Cerebellar nuclear complex (tissue), 1 donor: ENCODE measurements around the gene TMEM47.

Source experiments
- DNase-seq, 2 experiments: peaks; one replicate each; lab custom pipeline; 2025; lab: John Stamatoyannopoulos, UW

The TMEM47 gene

GRCh38 chrX:34656842-34657725 is at the start of gene TMEM47:
Gene TMEM47, minus strand, starts transcription at chrX:34657285. Its CDS starts 256 bp downstream, at chrX:34657029.
- DNase-seq: no peak

DNA sequence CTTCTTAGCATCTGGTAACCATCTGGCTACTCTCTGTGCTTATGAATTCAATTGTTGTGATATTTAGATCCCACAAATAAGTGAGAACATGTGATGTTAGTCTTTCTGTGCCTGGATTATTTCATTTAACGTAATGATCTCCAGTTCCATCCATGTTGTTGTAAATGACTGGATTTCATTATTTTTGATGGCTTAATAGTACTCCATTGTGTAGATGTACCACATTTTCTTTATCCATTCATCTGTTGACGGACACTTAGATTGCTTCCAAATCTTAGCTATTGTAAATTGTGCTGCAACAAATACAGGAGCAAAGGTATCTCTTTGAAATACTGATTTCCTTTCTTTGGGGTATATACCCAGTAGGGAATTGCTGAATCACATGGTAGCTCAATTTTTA is 30.0 kb upstream of the TMEM47 start:
- no peak for DNase-seq

DNA sequence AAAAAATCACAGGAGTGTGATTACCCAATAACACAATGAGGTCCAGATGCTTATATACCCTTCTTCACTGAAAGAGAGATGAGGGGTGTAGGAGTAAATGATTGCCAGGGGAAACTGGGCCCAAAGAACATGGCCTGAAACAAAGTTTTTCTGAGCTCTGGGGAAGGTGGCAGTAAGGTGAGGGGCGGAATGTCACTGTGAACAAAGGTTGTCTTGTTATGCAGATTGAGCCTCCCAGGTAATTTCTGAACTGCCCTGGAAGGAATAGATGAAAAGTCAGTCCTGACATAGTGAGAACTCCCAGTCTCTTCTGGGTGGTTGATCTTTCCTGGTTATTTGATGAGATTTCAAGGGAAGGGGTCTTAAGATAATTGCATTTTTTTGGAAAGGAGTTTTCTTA is 2.5 kb upstream of the TMEM47 start:
- no peak for DNase-seq

- no peak for DNase-seq
These were observed 1.2 kb upstream of the TMEM47 start for GRCh38 chrX:34658326-34658725.

DNA sequence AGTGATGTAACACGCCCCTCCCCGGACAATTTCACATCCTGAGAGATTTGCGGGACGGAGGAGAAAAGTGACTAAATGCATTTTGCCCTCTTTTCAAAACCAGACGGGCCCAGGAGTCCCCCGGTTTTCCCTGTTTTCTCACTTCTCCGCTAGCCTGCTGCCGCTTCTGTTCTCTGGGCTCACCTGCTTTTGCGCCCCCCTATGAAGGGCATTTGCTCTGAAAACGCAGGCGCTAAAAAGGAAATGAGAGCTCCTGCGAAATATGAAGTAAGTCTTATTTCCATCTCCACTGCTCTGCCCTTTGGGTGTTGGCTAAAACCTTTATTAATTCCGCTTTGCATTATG is 613 bp upstream of the TMEM47 start:
- DNase-seq: no peak

GRCh38 chrX:34656467-34656841 is 631 bp downstream of the TMEM47 start:
- DNase-seq: no peak

- DNase-seq: no peak
These were observed 1.3 kb downstream of the TMEM47 start for GRCh38 chrX:34655501-34656455.

DNA sequence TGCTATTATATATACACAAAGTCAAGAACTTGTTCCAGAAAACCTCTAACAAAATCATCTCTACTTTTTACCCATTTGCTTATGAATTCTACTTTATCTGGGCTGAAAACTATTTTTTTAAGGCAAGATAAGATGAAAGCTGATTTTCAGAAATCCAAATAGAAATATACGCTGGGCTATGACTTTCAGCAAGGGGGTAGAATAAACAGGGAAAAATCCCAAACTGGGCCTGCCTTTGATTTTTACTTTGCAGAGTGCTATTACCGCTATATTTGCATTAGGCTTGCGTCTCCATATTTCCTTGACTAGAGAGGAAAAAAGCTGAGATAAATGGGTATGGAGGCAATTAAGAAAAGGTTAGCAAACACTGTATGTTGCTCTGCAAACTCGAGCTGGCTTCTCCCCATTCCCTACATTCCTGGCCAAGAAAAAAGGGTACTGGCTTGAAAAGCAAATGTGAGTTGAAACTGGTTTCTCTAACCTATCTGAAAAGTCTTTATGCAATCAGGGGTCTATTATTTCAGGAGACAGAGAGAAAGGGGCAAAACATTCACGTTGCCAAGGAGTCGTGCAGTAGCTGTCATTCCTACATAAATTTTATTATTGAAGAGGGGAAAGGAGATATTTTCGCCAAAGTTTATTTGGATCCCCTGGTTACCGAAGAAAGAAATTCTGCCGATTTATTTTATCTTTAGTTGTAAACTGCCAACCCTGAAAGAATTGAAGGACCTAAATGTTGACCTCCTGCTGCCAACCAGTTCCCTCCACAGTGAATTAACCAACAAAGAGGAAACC is 2.2 kb downstream of the TMEM47 start:
- DNase-seq: no peak

DNA sequence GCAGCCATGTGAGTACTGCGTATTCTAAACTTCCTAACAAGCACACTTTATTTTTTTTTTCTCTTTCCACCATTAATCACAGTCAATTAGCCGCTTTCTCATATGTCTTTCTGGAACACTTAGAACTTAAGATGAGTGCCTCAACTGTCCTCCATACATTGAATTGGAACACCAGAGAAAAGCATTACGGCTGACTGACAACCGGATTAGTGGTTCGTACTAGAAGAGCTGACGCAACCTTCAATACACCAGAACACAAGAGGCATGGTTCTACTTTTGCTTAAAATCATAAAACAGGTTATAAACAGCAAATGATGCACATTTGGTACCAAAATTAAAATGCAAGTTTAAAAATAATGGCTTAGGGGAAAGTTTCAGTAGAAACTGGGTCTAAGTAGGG is 3.3 kb downstream of the TMEM47 start:
- no peak for DNase-seq

DNA sequence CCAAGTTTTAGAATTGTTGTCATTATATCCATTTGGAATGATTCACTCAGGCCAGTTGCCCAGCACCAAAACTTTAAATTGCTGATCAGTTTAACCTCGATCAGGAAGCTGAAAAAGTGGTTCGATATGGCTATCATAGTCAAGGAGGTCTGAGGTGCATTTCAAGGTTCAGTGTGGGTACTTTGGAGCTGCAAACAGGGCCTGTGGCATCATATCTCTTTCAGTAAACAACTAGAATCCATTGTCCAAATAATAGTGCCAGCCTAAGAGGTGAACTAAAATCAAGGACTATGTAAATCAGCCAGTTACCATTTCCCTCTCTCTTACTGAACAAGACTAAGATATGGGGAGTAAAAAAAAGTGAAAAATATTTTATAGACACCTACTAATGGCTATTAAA is 14.2 kb downstream of the TMEM47 start:
- no peak for DNase-seq

GRCh38 chrX:34638116-34638515 is 19.0 kb downstream of the TMEM47 start:
- DNase-seq: no peak

DNA sequence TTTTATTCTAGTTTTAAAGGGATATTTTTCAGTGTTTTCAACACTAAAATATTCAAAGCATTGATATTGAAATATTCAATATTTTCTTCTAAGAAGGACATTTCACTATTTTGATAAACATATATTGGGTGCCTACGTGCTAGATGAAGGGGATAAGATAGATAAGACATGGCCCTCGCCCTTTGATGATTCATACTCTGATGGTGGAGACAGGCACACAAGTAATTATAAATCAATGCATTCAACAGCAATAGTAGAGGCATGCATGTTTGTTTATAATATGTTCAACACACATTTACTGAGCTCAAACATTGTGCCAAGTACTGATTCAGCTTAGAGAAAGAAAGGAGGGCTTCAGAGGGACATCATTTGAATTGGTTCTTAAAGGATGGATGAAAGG is 22.7 kb downstream of the TMEM47 start:
- DNase-seq: no peak

DNA sequence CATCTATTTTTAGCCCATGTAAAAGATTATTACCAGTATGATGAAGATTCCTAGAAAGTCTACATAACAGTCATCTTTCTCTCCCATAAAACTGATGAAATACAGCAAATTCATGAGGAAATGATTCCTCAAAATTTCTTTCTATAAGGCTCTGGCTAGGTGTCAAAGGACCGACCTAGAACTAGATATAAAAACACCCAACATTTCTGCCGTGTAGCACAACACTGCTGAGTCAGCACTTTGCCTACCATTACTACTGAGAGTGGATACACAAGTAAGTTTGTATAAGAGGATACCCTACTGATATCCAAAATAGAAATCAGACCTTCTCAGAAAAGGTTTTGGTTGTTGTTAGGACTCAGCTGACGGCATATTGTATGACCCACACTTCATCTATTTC is 24.7 kb downstream of the TMEM47 start:
- DNase-seq: no peak

DNA sequence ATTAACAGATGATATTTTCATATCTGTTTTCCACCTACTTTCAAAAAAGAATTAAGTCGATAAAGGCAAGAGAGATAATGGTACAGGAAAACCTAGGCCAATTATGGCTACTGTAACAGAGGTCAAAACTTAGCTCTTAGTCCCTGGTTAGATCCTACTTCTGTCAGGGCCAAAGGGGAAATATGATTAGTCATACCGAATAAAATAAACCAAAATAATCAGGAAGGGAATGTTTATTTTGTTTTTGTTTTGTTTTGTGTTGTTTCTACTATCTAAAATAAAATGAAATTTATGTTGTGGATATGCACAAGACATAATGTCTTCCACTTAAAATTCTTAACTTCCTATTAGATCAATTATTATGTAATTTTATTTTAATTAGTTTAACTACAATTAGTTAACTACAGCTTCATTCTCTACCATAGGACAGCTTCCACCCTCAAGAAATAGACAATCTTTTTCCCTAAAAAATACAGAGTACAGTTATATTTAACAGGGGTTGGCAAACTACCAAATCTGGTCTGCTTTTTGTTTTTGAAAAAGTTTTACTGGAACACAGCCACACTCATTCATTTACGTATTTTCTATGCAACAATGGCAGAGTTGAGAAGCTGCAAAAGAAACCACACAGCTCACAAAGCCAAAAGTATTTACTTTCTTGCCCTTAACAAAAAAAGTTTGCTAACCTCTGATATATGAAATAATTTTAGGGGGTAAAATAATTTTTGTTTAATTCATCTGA is 25.4 kb downstream of the TMEM47 start:
- DNase-seq: no peak

- DNase-seq: no peak
These were observed 27.5 kb downstream of the TMEM47 start for GRCh38 chrX:34629572-34629971.

DNA sequence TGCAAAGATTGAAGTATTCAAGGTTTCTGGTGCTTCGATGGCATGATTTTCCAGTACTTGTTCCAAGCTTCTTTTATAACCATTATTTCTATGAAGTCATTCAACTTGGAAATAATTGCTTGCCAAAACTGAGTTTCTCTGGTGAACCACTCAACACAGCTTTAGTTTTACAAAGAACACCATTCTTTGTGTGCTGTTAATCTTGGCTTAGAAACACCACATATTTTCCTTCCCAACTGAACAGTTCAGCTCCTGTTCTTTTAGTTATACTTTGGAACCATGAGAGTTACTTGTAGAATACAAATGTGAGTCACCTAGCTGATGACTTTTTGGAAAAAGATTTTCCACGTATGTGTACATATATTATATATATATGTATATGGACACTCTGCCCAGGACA is 32.7 kb downstream of the TMEM47 start:
- DNase-seq: no peak

GRCh38 chrX:34619920-34620319 is 37.2 kb downstream of the TMEM47 start:
- no peak for DNase-seq

- no peak for DNase-seq
These were observed 45.0 kb downstream of the TMEM47 start for GRCh38 chrX:34612036-34612435.

GRCh38 chrX:34598362-34598761 is 58.7 kb downstream of the TMEM47 start:
- no peak for DNase-seq

GRCh38 chrX:34586936-34587335 is 70.1 kb downstream of the TMEM47 start:
- DNase-seq: no peak

DNA sequence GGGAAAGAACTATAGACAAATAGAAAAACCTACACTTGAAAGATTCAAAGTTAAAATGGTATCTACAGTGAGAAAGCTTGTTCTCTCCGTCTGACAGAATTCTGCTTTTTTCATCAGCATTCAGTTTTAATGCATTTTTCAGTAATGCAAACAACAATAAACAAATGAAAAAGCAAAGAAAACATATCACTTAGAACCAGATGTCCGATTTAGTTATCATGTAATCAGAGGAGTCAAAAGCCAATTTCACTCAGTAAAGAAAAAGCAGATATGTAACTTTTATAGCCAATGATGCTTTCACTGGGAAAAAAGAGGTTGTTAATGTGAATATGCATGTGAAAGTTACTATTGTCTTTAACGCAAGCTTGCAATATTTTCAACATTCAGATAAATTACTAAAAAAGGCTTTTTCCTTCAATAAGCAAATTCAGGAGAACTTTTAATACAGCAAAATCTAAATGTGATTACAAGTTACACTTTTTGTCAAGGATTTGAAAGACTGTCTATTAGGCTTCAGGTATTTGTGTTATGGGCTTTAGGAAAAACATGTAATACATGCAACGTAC is 70.7 kb downstream of the TMEM47 start:
- no peak for DNase-seq
